ENCODE measurements around the gene CUX1.

DNA sequence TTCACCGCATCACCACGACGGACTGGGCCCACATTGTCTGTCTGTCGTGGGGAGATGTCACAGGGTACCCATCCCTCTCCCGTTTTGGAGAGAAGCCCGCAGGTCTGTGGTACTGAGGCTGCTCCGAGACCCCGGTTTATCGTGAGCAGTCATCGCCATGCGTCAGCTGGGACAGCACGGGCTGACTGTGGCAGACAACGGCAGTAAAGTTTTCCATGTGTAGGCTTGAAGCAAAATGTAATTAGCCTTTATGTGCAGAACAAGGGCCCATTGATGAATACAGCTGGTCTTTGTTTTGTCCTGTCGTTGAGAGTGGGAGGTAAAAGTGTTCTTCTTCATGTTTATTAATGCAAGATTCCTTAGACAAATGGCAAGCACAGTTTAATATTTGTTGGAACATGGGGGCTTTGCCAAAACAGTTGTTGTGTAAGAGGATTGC lies 301.8 kb downstream of the CUX1 start:
- no peak for TF ChIP-seq EP300 (IDR thresholded peaks at IDR 0.05)
- TF ChIP-seq, protein P1, sequence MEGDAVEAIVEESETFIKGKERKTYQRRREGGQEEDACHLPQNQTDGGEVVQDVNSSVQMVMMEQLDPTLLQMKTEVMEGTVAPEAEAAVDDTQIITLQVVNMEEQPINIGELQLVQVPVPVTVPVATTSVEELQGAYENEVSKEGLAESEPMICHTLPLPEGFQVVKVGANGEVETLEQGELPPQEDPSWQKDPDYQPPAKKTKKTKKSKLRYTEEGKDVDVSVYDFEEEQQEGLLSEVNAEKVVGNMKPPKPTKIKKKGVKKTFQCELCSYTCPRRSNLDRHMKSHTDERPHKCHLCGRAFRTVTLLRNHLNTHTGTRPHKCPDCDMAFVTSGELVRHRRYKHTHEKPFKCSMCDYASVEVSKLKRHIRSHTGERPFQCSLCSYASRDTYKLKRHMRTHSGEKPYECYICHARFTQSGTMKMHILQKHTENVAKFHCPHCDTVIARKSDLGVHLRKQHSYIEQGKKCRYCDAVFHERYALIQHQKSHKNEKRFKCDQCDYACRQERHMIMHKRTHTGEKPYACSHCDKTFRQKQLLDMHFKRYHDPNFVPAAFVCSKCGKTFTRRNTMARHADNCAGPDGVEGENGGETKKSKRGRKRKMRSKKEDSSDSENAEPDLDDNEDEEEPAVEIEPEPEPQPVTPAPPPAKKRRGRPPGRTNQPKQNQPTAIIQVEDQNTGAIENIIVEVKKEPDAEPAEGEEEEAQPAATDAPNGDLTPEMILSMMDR (IDR thresholded peaks at IDR 0.05), result no peak
- no peak for TF ChIP-seq POLR2A (IDR thresholded peaks at IDR 0.05)

Measured in ovary (tissue), 3 donors.